A204.1 (cell line): ENCODE data around the gene CDC42BPB.
"Not testable (repeated sequence)": the region's sequence is repeated elsewhere in the genome, so short reads cannot be mapped to it uniquely, and the experiment has no call there.

Source experiments
- FAIRE-seq: peaks from 2 replicates; lab custom pipeline; 2012; peaks lifted over from hg19 to GRCh38; lab: Jason Lieb, UNC

Gene CDC42BPB

GRCh38 chr14:103045371-103045869 is 11.9 kb downstream of the CDC42BPB start:
- FAIRE-seq: no peak

GRCh38 chr14:103043257-103044015 is 13.9 kb downstream of the CDC42BPB start:
- peak; percentile 43 for FAIRE-seq

- no peak for FAIRE-seq
These were observed 15.9 kb downstream of the CDC42BPB start for GRCh38 chr14:103041464-103041863.

DNA sequence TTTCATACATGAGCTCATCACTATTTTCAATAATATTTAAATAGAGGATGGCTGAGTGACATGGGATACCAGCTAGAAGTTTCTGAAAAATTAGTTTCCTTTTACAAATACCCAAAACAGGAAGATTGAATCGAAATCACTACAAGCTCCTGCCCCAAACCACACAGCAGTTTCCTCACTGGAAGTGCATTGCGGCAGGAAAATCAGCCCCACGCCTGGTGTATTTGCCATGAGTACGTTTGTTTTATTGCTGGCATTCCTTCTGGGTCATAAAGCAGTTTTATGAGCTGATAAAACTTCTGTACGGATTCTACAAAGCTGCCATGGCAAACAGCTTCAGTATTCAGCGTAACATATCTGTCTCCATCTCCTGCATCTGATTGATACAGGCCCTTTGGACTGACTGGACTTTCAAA is 23.7 kb downstream of the CDC42BPB start:
- FAIRE-seq: no peak

DNA sequence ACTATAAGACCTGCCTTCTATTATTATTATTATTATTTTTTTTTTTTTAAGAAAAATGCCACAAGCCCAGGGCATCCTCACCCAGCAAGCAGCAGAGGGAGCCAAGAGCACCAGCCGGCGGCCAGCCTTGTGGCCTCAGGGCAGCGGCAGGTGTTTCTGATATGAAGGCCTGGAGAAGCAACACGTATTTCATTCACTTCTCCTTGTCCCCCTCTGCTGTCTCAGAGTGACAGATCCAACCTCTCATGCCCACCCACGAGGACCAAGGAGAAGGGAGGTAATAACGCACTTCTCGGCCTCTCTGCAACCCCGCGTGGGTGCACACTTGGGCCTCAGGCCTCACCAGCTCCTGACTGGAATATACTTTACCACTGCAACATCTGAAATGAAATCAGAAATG is 25.4 kb downstream of the CDC42BPB start:
- no peak for FAIRE-seq

DNA sequence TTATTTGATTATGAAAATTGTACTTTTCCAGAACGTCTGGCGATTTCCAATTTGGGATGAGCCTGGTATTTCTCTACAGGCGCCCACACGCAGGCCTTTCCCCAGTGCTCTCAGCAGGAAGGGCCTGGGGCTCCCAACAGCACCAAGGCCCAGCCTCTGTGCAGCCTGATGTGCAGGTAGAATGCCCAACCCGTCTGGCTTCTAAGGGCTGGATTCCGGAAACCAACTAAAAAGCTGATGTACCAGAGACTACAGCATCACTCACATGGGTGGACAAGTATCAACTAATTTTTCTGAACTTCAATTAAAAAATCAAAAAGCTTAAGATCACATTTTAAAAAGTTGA is 25.8 kb downstream of the CDC42BPB start:
- FAIRE-seq: no peak

GRCh38 chr14:103030741-103031565 is 26.4 kb downstream of the CDC42BPB start:
- no peak for FAIRE-seq

DNA sequence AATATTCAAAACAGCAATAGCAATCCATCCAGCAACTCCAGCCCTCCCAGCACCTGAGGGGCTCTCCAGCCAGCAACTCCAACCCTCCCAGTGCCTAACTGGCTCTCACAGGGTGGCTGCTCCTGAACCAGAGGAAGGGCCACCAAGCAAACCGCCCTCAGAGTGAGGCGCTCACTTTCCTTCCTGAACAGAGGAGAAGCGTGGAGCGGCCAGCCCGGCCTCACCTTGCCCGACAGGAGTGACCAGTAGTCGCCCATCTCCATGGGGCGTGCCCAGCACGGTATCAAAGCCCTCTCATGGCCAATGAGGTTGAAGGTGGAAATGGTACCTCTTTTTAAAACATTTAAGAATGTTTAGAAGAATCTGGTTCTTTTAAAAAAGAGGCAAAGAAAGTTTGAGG is 27.4 kb downstream of the CDC42BPB start:
- FAIRE-seq: no peak

DNA sequence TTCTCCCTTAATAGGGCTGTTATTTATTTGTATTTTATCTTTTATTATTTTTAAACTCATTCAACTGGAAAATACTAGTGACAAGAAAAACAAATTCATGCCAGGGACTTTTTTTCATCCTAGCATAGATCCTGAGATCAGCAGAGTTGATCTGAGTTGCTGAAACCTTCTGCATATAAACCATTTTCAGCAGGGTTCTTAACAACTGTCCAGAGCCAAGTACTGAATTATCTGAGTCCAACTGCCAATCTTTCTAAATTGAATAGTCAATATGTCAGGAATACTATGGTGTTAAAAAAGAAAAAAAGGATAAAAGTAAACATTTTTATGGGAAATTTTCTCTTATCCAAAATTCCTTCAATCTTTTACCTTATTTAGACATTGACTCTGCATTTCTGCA is 28.6 kb downstream of the CDC42BPB start:
- no peak for FAIRE-seq

DNA sequence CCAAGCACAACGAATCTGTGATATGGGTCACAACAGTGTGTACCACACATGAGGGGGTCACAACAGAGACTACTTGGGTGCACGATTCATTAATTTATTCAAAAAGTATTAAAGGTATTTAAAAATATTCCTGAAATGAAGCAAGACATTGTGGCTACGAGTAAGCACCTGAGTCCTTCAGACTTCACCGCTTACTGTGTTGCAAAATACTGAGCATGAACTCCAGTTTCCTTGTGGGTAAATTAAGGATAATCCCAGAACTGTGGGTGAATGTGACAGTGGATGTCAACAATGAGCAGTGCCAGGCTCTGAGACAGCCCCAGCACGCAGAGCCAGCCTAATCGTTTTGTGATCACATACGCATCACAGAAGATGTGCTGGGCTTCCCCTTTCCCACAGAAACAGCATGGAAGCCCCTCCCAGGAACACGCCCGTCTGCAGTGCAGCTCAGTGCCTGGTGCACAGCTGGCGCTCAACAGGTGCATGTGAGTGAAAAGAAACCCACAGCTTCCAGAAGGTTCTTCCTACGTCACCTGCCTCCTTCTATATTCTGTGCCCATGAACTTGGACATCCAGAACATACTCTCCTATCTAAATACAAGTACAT is 29.1 kb downstream of the CDC42BPB start:
- no peak for FAIRE-seq

DNA sequence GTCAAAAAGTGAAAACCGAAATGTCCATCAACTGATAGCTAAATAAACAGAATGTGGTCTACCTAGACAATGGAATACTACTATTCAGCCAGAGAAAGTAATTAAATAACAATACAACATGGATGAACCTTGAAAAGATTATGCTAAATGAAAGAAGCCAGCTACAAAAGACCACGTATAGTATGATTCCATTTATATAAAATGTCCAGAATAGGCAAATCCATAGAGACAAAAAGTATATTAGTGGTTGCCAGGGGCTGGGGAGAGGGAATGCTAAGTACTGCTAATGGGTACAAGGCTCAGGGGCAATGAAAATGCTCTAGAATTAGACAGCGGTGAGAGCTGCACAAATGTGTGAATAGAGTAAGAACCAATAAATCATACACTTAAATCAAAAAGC is 29.9 kb downstream of the CDC42BPB start:
- FAIRE-seq: no peak

- no peak for FAIRE-seq
These were observed 30.4 kb downstream of the CDC42BPB start for GRCh38 chr14:103026988-103027387.

- not testable (repeated sequence) for FAIRE-seq
These were observed 31.2 kb downstream of the CDC42BPB start for GRCh38 chr14:103026196-103026595.

DNA sequence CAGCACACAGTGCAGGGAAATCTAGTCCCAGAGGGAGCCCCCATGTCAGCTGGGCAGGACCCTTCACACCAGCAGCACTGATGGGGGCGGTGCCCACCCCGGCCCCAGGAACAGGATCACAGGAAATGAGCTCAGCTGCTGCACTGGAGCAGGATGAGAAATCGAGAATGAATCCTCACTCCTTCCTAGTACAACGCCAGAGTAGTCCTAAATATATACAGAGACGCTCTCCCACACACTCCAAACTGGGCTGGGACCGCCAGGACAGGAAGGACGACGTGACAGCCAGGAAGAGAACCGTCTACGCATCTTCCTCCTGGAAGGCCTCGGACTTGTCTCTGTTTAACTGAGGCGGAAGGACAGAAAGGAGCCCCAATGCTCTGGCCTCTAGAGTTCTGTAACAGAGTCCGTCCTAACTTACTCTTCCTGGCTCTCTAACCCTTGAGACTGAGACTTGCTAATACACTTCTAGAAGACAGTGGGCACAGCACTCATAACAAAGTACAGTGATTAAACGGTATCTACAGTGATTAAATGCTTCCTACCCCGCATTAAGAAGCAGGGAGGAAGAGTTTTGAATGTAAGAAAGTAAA is 33.4 kb downstream of the CDC42BPB start:
- no peak for FAIRE-seq

- no peak for FAIRE-seq
These were observed 34.7 kb downstream of the CDC42BPB start for GRCh38 chr14:103022685-103023044.

GRCh38 chr14:103022002-103022684 is 35.2 kb downstream of the CDC42BPB start:
- FAIRE-seq: no peak

GRCh38 chr14:103021684-103022001 is 35.7 kb downstream of the CDC42BPB start:
- no peak for FAIRE-seq

GRCh38 chr14:103020271-103021170 is 36.8 kb downstream of the CDC42BPB start:
- FAIRE-seq: no peak

DNA sequence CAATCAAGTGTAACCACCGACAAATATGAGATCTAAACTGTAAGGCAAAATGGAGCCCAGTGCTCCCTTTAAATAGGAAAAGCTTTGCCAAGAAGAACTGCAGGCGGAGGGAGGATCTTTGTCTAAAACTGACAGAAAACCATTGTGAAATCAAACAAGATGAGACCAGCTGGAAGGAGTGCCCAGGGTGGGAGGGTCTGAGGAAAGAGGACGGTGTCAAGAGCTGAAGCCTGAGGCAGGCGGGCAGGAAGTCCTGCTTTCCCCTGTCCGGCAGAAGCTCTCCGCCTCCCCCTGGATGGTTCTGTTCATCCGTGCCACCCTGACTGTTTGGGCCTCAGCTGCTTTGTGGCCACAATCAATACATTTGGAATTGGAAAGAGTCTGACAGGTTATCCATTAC is 37.5 kb downstream of the CDC42BPB start:
- no peak for FAIRE-seq

DNA sequence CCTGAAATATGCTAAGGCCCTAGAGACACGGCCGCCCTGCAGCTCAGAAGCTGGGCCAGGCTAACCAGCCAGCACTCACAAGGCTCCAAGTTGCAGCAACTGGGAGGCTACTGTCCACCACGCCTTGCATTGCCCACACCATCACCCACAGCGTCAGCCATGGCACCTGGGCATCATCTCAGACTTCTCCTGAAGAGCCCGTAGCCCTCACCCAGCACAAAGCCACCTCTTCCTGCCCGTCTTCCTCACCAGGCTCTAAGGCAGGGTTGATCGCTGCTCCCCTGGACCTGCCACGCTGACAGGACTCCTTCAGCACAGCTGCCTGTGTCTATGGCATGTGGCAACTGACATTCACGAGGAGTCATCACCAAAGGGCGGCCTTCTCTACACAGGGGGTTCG is 38.1 kb downstream of the CDC42BPB start:
- FAIRE-seq: no peak

GRCh38 chr14:103016594-103016993 is 40.8 kb downstream of the CDC42BPB start:
- FAIRE-seq: no peak
